Measurements from ENCODE around the gene TMEM25. TPM values are rescaled to one million over a fixed set of nuclear protein-coding genes. Genes with fewer than 3 reads are reported as not detected.

The TMEM25 gene
- total and polyA plus RNA-seq, 2 of the 13 experiments (the other 11 are each of a cell fraction or from before 2014, with no cell fraction given) = 7.5 to 17.2 TPM

GRCh38 chr11:118572061-118572980, 41.3 kb downstream of the TMEM25 start, which contains the start of gene ARCN1 (continued):
- TF ChIP-seq PATZ1 (CRISPR knock-in tag; IDR thresholded peaks at IDR 0.05) = peak; percentile 60; the same call in 1 of the 2 replicates
- TF ChIP-seq ZNF333 (CRISPR knock-in tag; IDR thresholded peaks at IDR 0.05; ENCODE audit: borderline replicate concordance) = 0 out of 2 replicates have a peak, but pooled peaks have one; percentile 59
- TF ChIP-seq EED (CRISPR knock-in tag; IDR thresholded peaks at IDR 0.05) = peak; percentile 65; the same call in 1 of the 2 replicates
- no peak for TF ChIP-seq JDP2 (CRISPR knock-in tag; IDR thresholded peaks at IDR 0.05; ENCODE audit: borderline replicate concordance)
- no peak; the same call in 1 of the 2 replicates for TF ChIP-seq ZNF629 (CRISPR knock-in tag; conservative IDR thresholded peaks at IDR 0.05)
- TF ChIP-seq NFATC3 (CRISPR knock-in tag; IDR thresholded peaks at IDR 0.05) = no peak
- no peak for TF ChIP-seq DDIT3 (CRISPR knock-in tag; IDR thresholded peaks at IDR 0.05)
- TF ChIP-seq, protein P1, sequence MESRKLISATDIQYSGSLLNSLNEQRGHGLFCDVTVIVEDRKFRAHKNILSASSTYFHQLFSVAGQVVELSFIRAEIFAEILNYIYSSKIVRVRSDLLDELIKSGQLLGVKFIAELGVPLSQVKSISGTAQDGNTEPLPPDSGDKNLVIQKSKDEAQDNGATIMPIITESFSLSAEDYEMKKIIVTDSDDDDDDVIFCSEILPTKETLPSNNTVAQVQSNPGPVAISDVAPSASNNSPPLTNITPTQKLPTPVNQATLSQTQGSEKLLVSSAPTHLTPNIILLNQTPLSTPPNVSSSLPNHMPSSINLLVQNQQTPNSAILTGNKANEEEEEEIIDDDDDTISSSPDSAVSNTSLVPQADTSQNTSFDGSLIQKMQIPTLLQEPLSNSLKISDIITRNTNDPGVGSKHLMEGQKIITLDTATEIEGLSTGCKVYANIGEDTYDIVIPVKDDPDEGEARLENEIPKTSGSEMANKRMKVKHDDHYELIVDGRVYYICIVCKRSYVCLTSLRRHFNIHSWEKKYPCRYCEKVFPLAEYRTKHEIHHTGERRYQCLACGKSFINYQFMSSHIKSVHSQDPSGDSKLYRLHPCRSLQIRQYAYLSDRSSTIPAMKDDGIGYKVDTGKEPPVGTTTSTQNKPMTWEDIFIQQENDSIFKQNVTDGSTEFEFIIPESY (CRISPR knock-in tag; IDR thresholded peaks at IDR 0.05) = no peak
- TF ChIP-seq, protein P2, sequence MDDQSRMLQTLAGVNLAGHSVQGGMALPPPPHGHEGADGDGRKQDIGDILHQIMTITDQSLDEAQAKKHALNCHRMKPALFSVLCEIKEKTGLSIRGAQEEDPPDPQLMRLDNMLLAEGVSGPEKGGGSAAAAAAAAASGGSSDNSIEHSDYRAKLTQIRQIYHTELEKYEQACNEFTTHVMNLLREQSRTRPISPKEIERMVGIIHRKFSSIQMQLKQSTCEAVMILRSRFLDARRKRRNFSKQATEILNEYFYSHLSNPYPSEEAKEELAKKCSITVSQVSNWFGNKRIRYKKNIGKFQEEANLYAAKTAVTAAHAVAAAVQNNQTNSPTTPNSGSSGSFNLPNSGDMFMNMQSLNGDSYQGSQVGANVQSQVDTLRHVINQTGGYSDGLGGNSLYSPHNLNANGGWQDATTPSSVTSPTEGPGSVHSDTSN (CRISPR knock-in tag; IDR thresholded peaks at IDR 0.05; ENCODE audit: borderline replicate concordance) = no peak
- TF ChIP-seq ZSCAN20 (CRISPR knock-in tag; IDR thresholded peaks at IDR 0.05; ENCODE audit: borderline replicate concordance) = 0 out of 2 replicates have a peak, but pooled peaks have one; percentile 35
- 0 out of 2 replicates have a peak, but pooled peaks have one; percentile 17 for TF ChIP-seq ETV6 (CRISPR knock-in tag; conservative IDR thresholded peaks at IDR 0.05)
- TF ChIP-seq ZSCAN9 (CRISPR knock-in tag; IDR thresholded peaks at IDR 0.05; ENCODE audit: borderline replicate concordance) = no peak
- TF ChIP-seq ELK4 (CRISPR knock-in tag; IDR thresholded peaks at IDR 0.05; ENCODE audit: borderline replicate concordance) = no peak
- TF ChIP-seq, protein P3, sequence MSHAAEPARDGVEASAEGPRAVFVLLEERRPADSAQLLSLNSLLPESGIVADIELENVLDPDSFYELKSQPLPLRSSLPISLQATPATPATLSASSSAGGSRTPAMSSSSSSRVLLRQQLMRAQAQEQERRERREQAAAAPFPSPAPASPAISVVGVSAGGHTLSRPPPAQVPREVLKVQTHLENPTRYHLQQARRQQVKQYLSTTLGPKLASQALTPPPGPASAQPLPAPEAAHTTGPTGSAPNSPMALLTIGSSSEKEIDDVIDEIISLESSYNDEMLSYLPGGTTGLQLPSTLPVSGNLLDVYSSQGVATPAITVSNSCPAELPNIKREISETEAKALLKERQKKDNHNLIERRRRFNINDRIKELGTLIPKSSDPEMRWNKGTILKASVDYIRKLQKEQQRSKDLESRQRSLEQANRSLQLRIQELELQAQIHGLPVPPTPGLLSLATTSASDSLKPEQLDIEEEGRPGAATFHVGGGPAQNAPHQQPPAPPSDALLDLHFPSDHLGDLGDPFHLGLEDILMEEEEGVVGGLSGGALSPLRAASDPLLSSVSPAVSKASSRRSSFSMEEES (CRISPR knock-in tag; IDR thresholded peaks at IDR 0.05) = no peak
- TF ChIP-seq ZNF709 (CRISPR knock-in tag; IDR thresholded peaks at IDR 0.05) = no peak
- no peak for TF ChIP-seq BRCA1 (CRISPR knock-in tag; IDR thresholded peaks at IDR 0.05)
- no peak for TF ChIP-seq ZBTB1 (CRISPR knock-in tag; IDR thresholded peaks at IDR 0.05; ENCODE audit: borderline replicate concordance)
- peak; percentile 85 for TF ChIP-seq POLR2AphosphoS5 (IDR thresholded peaks at IDR 0.05; ENCODE audit: low read depth, low read length)
- 0 out of 2 replicates have a peak, but pooled peaks have one; percentile 35 for TF ChIP-seq ZNF713 (CRISPR knock-in tag; IDR thresholded peaks at IDR 0.05)
- no peak for TF ChIP-seq ZNF674 (CRISPR knock-in tag; IDR thresholded peaks at IDR 0.05; ENCODE audit: low read depth)
- TF ChIP-seq SPEN (CRISPR knock-in tag; IDR thresholded peaks at IDR 0.05; ENCODE audit: low read depth) = no peak

Measured in HepG2 (cell line).